Neural progenitor cell (in vitro differentiated cells): ENCODE measurements around the gene IL27RA. TPM values are rescaled to one million over a fixed set of nuclear protein-coding genes. Genes with fewer than 3 reads are reported as not detected.

Experiments
- DNase-seq: peaks from one replicate; pipeline ENCODE4 v3.0.0-alpha.2; 2016; ENCODE audit warnings: low spot score
- H2AFZ ChIP-seq: fragments of 200-600 bp; sonication (generic); replicated peaks from 2 replicates; pipeline ENCODE4 v1.6.1; 2016; ENCODE audit warnings: antibody characterized with exemption
- H3F3A ChIP-seq: fragments of 200-600 bp; sonication (generic); 2 replicates; pipeline ENCODE4 v1.6.1; 2016; ENCODE audit warnings: antibody characterized with exemption, low read depth
- H3K27ac ChIP-seq: fragments of 200-600 bp; sonication (generic); 2 replicates; pipeline ENCODE4 v1.5.1; 2016; ENCODE audit warnings: mild to moderate bottlenecking
- H3K27me3 ChIP-seq: fragments of 200-600 bp; sonication (generic); 2 replicates; pipeline ENCODE4 v1.6.1; 2016; ENCODE audit warnings: mild to moderate bottlenecking, moderate library complexity
- H3K36me3 ChIP-seq: fragments of 200-600 bp; sonication (generic); 2 replicates; pipeline ENCODE4 v1.5.1; 2016
- H3K4me1 ChIP-seq: fragments of 200-600 bp; sonication (generic); 2 replicates; pipeline ENCODE4 v1.6.1; 2016; ENCODE audit warnings: mixed run types
- H3K4me2 ChIP-seq: fragments of 200-600 bp; sonication (generic); 2 replicates; pipeline ENCODE4 v1.6.1; 2016
- H3K4me3 ChIP-seq: fragments of 200-600 bp; sonication (generic); 2 replicates; pipeline ENCODE4 v1.5.1; 2016
- H3K79me2 ChIP-seq: fragments of 200-600 bp; sonication (generic); 2 replicates; pipeline ENCODE4 v1.6.1; 2016; ENCODE audit warnings: low read depth
- H3K9ac ChIP-seq: fragments of 200-600 bp; sonication (generic); 2 replicates; pipeline ENCODE4 v1.6.1; 2016
- H3K9me3 ChIP-seq: fragments of 200-600 bp; sonication (generic); 2 replicates; pipeline ENCODE4 v1.5.1; 2016; ENCODE audit warnings: low read depth
- H4K20me1 ChIP-seq: fragments of 200-600 bp; sonication (generic); 2 replicates; pipeline ENCODE4 v1.6.1; 2016; ENCODE audit warnings: low read depth
- H3K27ac Mint-ChIP-seq: 3 replicates; pipeline ENCODE4 v1.8.0; 2021; ENCODE audit warnings: mixed read lengths
- H3K27me3 Mint-ChIP-seq: 2 replicates; pipeline ENCODE4 v1.8.0; 2022; ENCODE audit warnings: low read depth, mild to moderate bottlenecking, inconsistent platforms, moderate library complexity, mixed read lengths; ENCODE audit not compliant: insufficient read depth
- H3K36me3 Mint-ChIP-seq: 3 replicates; pipeline ENCODE4 v1.8.0; 2021; ENCODE audit warnings: mixed read lengths
- H3K4me1 Mint-ChIP-seq: 3 replicates; pipeline ENCODE4 v1.8.0; 2021; ENCODE audit warnings: mixed read lengths
- H3K4me3 Mint-ChIP-seq: 3 replicates; pipeline ENCODE4 v1.8.0; 2021; ENCODE audit warnings: mild to moderate bottlenecking, moderate library complexity, mixed read lengths
- H3K9me3 Mint-ChIP-seq: 3 replicates; pipeline ENCODE4 v1.8.0; 2020; ENCODE audit warnings: mixed read lengths
- EZH2 ChIP-seq: fragments of 200-600 bp; sonication (generic); IDR thresholded peaks from 2 replicates; pipeline ENCODE4 v1.6.1; 2017; ENCODE audit warnings: antibody characterized with exemption, mild to moderate bottlenecking, moderate library complexity
- EZH2phosphoT487 ChIP-seq: fragments of 200-600 bp; sonication (generic); IDR thresholded peaks from 2 replicates; pipeline ENCODE4 v1.6.1; 2017; ENCODE audit warnings: antibody characterized with exemption
- total RNA-seq: library from RNA; depleted of rRNA; stranded (reverse); fragments of >200 nt; gene quantifications from 2 replicates; pipeline ENCODE4 v1.2.3, GENCODE V29; 2015; ENCODE audit warnings: low replicate concordance
- TF ChIP-seq, protein P1 (sequence below): fragments of 200-600 bp; sonication (generic); IDR thresholded peaks from 2 replicates; pipeline ENCODE4 v1.5.1; 2017; ENCODE audit warnings: antibody characterized with exemption, mild to moderate bottlenecking

Gene IL27RA
- total RNA-seq, 1 donor from 2014 or later = 1.2 TPM

DNA sequence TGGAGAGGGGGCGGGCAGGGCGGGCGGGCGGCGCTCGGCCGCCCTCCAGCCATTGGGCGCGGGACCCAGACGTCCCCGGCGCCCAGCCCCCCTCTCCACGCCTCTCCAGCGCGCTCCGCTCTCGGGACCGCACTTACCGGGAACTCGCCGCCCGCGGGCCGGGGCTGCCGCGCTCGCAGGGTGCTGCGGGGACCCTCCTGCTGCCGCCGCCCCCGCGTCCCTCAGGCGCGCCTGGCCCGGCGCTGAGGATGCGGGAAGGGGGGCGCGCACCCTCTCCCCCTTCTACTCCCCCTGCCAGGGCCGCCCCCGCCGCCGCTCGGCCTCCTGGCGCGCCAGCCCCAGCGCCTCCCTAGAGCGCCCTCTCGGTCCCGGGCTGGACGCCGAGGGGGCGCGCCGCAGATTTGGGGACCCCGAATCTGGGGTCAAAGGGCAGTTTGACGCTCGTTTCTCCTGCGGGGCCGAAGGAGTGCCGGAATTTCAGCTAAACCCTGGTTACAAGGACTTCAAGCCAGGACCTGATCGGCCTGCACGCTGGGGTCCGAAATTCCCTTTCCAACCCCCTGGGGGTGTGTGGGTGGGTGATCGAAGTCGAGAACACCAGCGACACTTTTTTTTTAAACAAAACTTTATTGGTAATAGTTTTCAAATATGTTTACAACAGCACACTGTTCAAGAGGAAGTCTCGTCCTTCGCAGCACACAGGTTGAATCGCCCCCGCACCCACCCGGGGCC, 59.7 kb downstream of the IL27RA start:
- peaks cover 15% of the 10 kb centered on the region for H3K4me1 ChIP-seq
- H3K4me1 Mint-ChIP-seq = peaks cover 16% of the 10 kb centered on the region
- peaks cover 36% of the 10 kb centered on the region for H3K27me3 ChIP-seq
- H2AFZ ChIP-seq = peak overlapping the region; percentile 54
- TF ChIP-seq EZH2phosphoT487 = no peak
- TF ChIP-seq, protein P1, sequence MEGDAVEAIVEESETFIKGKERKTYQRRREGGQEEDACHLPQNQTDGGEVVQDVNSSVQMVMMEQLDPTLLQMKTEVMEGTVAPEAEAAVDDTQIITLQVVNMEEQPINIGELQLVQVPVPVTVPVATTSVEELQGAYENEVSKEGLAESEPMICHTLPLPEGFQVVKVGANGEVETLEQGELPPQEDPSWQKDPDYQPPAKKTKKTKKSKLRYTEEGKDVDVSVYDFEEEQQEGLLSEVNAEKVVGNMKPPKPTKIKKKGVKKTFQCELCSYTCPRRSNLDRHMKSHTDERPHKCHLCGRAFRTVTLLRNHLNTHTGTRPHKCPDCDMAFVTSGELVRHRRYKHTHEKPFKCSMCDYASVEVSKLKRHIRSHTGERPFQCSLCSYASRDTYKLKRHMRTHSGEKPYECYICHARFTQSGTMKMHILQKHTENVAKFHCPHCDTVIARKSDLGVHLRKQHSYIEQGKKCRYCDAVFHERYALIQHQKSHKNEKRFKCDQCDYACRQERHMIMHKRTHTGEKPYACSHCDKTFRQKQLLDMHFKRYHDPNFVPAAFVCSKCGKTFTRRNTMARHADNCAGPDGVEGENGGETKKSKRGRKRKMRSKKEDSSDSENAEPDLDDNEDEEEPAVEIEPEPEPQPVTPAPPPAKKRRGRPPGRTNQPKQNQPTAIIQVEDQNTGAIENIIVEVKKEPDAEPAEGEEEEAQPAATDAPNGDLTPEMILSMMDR = peak; percentile 22
- DNase-seq = no peak
- H3K9ac ChIP-seq = no peak overlapping the region
- H3K36me3 Mint-ChIP-seq = peaks cover 27% of the 10 kb centered on the region
- peaks cover 46% of the 10 kb centered on the region for H3F3A ChIP-seq
- H3K4me3 ChIP-seq = peak overlapping the region; percentile 70
- peaks cover 7% of the 10 kb centered on the region for H3K9me3 ChIP-seq
- peaks cover 17% of the 10 kb centered on the region for H3K9me3 Mint-ChIP-seq
- peak overlapping the region; percentile 87 for H3K27ac Mint-ChIP-seq
- no peaks in the 10 kb centered on the region for H3K36me3 ChIP-seq
- peaks cover 20% of the 10 kb centered on the region for H4K20me1 ChIP-seq
- peak overlapping the region; percentile 93 for H3K4me2 ChIP-seq
- H3K27me3 Mint-ChIP-seq = peaks cover 9% of the 10 kb centered on the region
- no peak overlapping the region for H3K27ac ChIP-seq
- peak overlapping the region; percentile 98 for H3K4me3 Mint-ChIP-seq
- no peaks in the 10 kb centered on the region for H3K79me2 ChIP-seq

DNA sequence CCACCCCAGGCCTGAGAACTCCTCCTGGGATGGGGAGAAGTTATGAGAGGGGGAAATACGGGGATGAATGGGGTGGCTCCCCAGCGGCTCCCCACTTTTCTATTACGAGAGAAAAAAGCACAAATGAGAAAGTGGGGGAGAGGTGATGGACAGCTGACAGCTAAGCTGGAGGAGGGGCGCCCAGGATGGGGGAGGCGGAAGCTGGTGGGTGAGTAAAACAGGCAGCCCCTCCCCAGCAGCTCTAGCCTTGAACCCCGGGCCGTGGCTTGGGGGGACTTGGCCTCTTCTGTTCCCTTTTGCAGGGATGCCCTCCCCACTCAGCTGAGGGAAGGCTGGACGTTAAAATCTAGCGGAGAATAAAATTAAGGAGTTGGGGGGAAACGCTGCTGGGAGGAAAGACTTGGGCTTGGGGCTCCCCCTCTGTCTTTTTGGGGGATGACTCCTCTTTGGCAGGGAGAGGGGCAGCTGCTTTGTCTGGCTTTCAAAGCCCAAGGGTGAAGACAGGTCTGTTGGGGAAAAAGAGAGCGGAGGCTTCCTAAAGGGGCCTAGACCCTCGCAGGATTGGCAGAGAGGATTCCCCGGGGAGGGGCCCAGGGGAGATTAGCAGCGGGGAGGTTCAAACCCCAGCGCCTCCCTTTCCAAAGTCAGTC, 60.4 kb downstream of the IL27RA start:
- Mint-ChIP-seq H3K4me3 (peak overlapping the region; percentile 98), H3K9me3 (peaks cover 17% of the 10 kb centered on the region), H3K36me3 (peaks cover 30% of the 10 kb centered on the region), H3K4me1 (peaks cover 16% of the 10 kb centered on the region), H3K27ac (peak overlapping the region; percentile 29), H3K27me3 (peaks cover 10% of the 10 kb centered on the region)
- H3K27ac ChIP-seq = no peak overlapping the region
- H3K9me3 ChIP-seq = peaks cover 7% of the 10 kb centered on the region
- peaks cover 15% of the 10 kb centered on the region for H3K4me1 ChIP-seq
- no peaks in the 10 kb centered on the region for H3K36me3 ChIP-seq
- H3K9ac ChIP-seq = no peak overlapping the region
- peaks cover 20% of the 10 kb centered on the region for H4K20me1 ChIP-seq
- peak overlapping the region; percentile 93 for H3K4me2 ChIP-seq
- TF ChIP-seq, protein P1 = peak; percentile 35
- no peak for TF ChIP-seq EZH2phosphoT487
- TF ChIP-seq EZH2 = no peak
- peak; percentile 47 for DNase-seq
- H3K4me3 ChIP-seq = peak overlapping the region; percentile 70
- H3K79me2 ChIP-seq = no peaks in the 10 kb centered on the region
- peaks cover 39% of the 10 kb centered on the region for H3F3A ChIP-seq
- H3K27me3 ChIP-seq = peaks cover 29% of the 10 kb centered on the region
- peak overlapping the region; percentile 54 for H2AFZ ChIP-seq

DNA sequence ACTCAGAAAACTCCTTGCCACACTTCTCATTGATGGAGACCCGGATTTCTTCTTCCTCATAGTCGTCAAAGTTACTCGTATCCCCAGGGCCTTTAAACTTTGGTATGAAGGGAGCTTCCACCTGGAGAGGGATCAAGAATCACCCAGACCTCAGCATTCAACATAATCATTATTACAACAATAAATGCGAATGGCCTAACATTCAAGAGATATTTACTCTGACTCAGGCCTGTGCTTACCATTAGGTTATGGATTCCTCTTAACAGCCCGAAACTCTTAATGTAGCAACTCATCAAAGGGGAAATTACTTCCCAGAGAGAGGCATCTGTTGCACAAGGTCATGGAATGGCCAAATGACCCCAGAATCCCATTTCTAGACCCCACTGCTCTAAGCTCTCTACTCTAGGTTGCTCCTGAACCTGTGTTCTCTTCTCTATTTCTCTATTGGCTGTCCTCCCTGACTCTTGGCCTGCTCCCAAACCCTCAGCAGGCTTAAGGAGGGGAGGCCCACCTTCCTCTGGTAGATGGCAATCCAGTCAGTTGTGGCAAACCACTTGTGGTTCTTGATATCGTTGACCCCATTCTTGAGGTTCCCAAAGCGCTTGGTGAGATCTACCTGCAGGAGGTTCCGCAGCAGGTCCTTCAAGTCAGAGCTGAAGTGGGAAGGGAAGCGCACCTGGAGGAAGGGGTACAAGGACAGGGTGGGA, 61.7 kb downstream of the IL27RA start:
- H3K4me3 ChIP-seq = no peak overlapping the region
- H3K27ac Mint-ChIP-seq = no peak overlapping the region
- peaks cover 34% of the 10 kb centered on the region for H3K36me3 Mint-ChIP-seq
- no peak overlapping the region for H3K27ac ChIP-seq
- peaks cover 15% of the 10 kb centered on the region for H4K20me1 ChIP-seq
- no peak overlapping the region for H2AFZ ChIP-seq
- no peak for DNase-seq
- H3K36me3 ChIP-seq = no peaks in the 10 kb centered on the region
- H3K4me1 ChIP-seq = peaks cover 15% of the 10 kb centered on the region
- no peak overlapping the region for H3K4me2 ChIP-seq
- peaks cover 10% of the 10 kb centered on the region for H3K27me3 Mint-ChIP-seq
- H3K9ac ChIP-seq = no peak overlapping the region
- peaks cover 16% of the 10 kb centered on the region for H3K4me1 Mint-ChIP-seq
- no peaks in the 10 kb centered on the region for H3K79me2 ChIP-seq
- H3K4me3 Mint-ChIP-seq = peak overlapping the region; percentile 76
- peaks cover 35% of the 10 kb centered on the region for H3F3A ChIP-seq
- H3K9me3 Mint-ChIP-seq = peaks cover 17% of the 10 kb centered on the region
- TF ChIP-seq EZH2phosphoT487 (no peak), EZH2 (no peak)
- TF ChIP-seq, protein P1 = no peak
- H3K9me3 ChIP-seq = peaks cover 7% of the 10 kb centered on the region
- peaks cover 24% of the 10 kb centered on the region for H3K27me3 ChIP-seq
